Calu3 (cell line): ENCODE data around the gene MICAL3. TPM values are rescaled to one million over a fixed set of nuclear protein-coding genes. Genes with fewer than 3 reads are reported as not detected.

Experiments used
- BruUV-seq: library from RNA; stranded (reverse); fragments of 400-500 nt; replicated peaks from 2 replicates; lab custom pipeline; 2021; lab: Mats Ljungman, UMichigan
- CTCF ChIA-PET: fragments of 300-600 bp; sonication (Branson Sonifier 250); formaldehyde crosslinking; loops from one replicate; lab custom pipeline; 2022; ENCODE audit warnings: antibody characterized with exemption; lab: Charles Lee
- DNase-seq: peaks from one replicate; pipeline ENCODE4 v3.0.0; 2022
- H3K27ac Mint-ChIP-seq: one replicate; pipeline ENCODE4 v1.8.0; 2022; ENCODE audit warnings: mixed read lengths; ENCODE audit not compliant: unreplicated experiment
- H3K27me3 Mint-ChIP-seq: one replicate; pipeline ENCODE4 v1.8.0; 2022; ENCODE audit warnings: mixed read lengths; ENCODE audit not compliant: unreplicated experiment
- H3K36me3 Mint-ChIP-seq: one replicate; pipeline ENCODE4 v1.8.0; 2022; ENCODE audit warnings: mild to moderate bottlenecking, moderate library complexity, mixed read lengths; ENCODE audit not compliant: insufficient read depth, unreplicated experiment
- H3K4me1 Mint-ChIP-seq: one replicate; pipeline ENCODE4 v1.8.0; 2022; ENCODE audit warnings: mild to moderate bottlenecking, low read depth, mixed read lengths; ENCODE audit not compliant: unreplicated experiment
- H3K4me3 Mint-ChIP-seq: one replicate; pipeline ENCODE4 v1.8.0; 2022; ENCODE audit warnings: mild to moderate bottlenecking, low read depth, moderate library complexity, mixed read lengths; ENCODE audit not compliant: unreplicated experiment
- H3K9me3 Mint-ChIP-seq: one replicate; pipeline ENCODE4 v1.8.0; 2022; ENCODE audit warnings: low read depth, mixed read lengths; ENCODE audit not compliant: unreplicated experiment
- CTCF ChIP-seq: fragments of 200-600 bp; IDR thresholded peaks from one replicate; pipeline ENCODE4 v1.8.0; 2022; ENCODE audit warnings: antibody characterized with exemption; ENCODE audit not compliant: unreplicated experiment
- intact Hi-C: fragments of 100-400 bp; cut with micrococcal nuclease; formaldehyde crosslinking; loops from one replicate; pipeline ENCODE4 v1.10.0; 2022; ENCODE audit not compliant: unreplicated experiment
- total RNA-seq: library from RNA; stranded (reverse); gene quantifications from 2 replicates; pipeline ENCODE4 v1.2.3, GENCODE V29; 2022

The MICAL3 gene
- total RNA-seq, 1 experiment from 2014 or later = 60.6 TPM

GRCh38 chr22:17820879-17821439 is 203.4 kb downstream of the MICAL3 start:
- DNase-seq = no peak
- H3K27ac Mint-ChIP-seq = no peak overlapping the region
- H3K4me1 Mint-ChIP-seq = no peaks in the 10 kb centered on the region
- peaks cover 6% of the 10 kb centered on the region for H3K36me3 Mint-ChIP-seq
- no peak for TF ChIP-seq CTCF
- H3K4me3 Mint-ChIP-seq = no peak overlapping the region
- no peaks in the 10 kb centered on the region for H3K27me3 Mint-ChIP-seq
- H3K9me3 Mint-ChIP-seq = no peaks in the 10 kb centered on the region
- intact Hi-C loops = no loop called here
- CTCF ChIA-PET = interaction anchor here (1.1 kb wide), 1 partner anchor 255 kb away, joined by 5 read pairs; no protein-coding TSS in a partner anchor
- BruUV-seq = no TSS peak

DNA sequence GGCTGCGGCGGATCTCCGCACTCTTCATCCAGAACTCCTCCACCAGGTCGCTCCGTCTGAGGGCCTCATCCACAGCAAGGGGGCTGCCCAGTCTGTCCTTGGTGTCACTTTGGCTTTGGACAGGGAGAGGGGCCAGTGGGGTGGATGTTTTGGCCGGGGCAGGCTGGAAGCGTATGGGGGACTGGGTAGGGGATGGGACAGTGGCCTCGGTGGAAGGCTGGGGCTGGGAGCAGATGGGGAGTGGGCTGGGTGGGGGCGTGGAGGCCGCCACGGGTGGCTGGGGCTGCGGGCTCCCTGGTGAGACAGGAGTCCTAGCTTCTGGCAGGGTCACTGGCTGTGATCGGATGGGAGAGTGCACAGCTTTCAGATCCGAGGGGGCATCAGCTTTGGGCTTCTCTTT is 205.7 kb downstream of the MICAL3 start:
- no peaks in the 10 kb centered on the region for H3K4me1 Mint-ChIP-seq
- no peak for TF ChIP-seq CTCF
- BruUV-seq = no TSS peak
- intact Hi-C loops = no loop called here
- CTCF ChIA-PET = no interaction called here
- no peaks in the 10 kb centered on the region for H3K9me3 Mint-ChIP-seq
- no peaks in the 10 kb centered on the region for H3K27me3 Mint-ChIP-seq
- H3K36me3 Mint-ChIP-seq = peaks cover 14% of the 10 kb centered on the region
- DNase-seq = no peak
- no peak overlapping the region for H3K27ac Mint-ChIP-seq
- H3K4me3 Mint-ChIP-seq = no peak overlapping the region

DNA sequence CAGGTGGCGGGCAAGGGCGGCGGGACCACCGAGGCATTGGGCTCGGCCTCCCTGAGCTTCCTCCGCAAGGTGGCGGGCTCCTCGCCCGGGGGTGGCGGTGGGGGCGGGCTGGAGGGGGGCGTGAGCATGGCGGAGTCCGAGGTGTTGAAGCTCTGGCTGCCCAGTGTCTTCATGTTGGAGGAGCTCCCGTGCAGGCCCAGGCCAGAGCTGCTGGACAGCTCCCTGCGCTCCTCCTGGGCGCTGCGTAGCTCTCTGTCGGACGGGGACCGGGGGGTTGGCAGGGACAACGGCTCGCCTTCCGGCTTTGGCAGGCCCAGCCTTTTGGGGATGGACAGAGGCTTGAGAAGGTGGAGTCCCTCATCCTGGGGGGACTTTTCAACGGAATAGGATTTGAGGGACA is 206.2 kb downstream of the MICAL3 start:
- Mint-ChIP-seq H3K4me1 (no peaks in the 10 kb centered on the region), H3K9me3 (no peaks in the 10 kb centered on the region), H3K36me3 (peaks cover 14% of the 10 kb centered on the region), H3K27ac (no peak overlapping the region), H3K4me3 (no peak overlapping the region), H3K27me3 (no peaks in the 10 kb centered on the region)
- DNase-seq = no peak
- no TSS peak for BruUV-seq
- no peak for TF ChIP-seq CTCF
- intact Hi-C loops = no loop called here
- CTCF ChIA-PET = no interaction called here

DNA sequence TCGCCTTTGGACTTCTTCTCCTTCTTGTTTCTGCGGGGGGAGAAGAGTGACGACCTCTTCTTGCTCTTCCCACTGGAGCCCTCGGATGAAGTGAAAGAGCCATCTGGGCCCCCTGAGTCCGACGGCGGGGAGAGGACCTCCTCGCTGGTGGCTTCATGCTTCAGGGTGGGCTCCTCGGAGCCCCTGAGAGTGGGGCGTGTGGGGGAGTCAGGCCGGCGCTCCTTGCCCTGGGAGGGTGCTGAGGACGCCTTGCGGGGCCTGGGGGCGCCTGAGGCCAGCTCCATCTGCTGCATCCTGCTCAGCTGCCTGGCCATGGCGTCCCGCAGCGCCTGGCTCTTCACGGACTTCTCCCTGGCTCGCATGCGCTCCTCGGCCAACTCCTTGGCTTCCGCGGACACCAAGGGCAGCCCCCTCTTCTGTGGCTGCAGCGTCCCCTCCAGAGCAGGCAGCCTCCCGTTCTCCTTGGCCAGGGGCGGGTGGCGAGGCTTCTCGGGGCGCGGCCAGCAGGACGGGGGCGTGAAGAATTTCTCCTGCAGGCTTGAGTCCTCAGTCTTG is 206.8 kb downstream of the MICAL3 start:
- BruUV-seq = no TSS peak
- Mint-ChIP-seq H3K36me3 (peaks cover 14% of the 10 kb centered on the region), H3K4me3 (no peak overlapping the region), H3K27me3 (no peaks in the 10 kb centered on the region), H3K27ac (no peak overlapping the region), H3K4me1 (no peaks in the 10 kb centered on the region), H3K9me3 (no peaks in the 10 kb centered on the region)
- CTCF ChIA-PET = interaction anchor here (0.5 kb wide), 1 partner anchor 101 kb away, joined by 3 read pairs; no protein-coding TSS in a partner anchor
- no peak for TF ChIP-seq CTCF
- DNase-seq = no peak
- intact Hi-C loops = no loop called here
